Measurements from ENCODE around the gene CEMIP2.

DNA sequence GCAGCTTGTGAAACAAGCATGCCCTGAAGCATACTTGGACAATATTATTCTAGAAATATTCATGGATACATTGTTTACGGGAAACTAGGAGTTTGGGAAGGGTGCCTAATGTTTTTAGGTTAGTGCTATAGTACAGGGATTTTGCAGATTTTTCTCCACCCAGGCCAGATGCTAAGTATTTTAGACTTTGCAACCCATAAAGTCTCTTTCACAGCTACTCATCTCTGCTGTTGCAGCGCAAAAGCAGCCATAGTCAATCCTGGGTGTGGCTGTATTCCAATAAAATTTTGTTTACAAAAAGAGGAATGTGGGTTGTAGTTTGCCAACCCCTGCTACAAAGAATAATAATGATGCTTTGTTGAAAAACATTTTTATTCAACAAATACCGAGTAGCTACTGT, 106.2 kb downstream of the CEMIP2 start:
- TF ChIP-seq, protein P1, sequence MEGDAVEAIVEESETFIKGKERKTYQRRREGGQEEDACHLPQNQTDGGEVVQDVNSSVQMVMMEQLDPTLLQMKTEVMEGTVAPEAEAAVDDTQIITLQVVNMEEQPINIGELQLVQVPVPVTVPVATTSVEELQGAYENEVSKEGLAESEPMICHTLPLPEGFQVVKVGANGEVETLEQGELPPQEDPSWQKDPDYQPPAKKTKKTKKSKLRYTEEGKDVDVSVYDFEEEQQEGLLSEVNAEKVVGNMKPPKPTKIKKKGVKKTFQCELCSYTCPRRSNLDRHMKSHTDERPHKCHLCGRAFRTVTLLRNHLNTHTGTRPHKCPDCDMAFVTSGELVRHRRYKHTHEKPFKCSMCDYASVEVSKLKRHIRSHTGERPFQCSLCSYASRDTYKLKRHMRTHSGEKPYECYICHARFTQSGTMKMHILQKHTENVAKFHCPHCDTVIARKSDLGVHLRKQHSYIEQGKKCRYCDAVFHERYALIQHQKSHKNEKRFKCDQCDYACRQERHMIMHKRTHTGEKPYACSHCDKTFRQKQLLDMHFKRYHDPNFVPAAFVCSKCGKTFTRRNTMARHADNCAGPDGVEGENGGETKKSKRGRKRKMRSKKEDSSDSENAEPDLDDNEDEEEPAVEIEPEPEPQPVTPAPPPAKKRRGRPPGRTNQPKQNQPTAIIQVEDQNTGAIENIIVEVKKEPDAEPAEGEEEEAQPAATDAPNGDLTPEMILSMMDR (IDR thresholded peaks at IDR 0.05) = no peak
- TF ChIP-seq ZFX (IDR thresholded peaks at IDR 0.05; ENCODE audit: borderline replicate concordance) = no peak

Data from 22Rv1 (cell line).